NK-92 treated with Interleukin-12 subunit alpha and Interleukin-12 subunit beta, amount 100 ng/mL, for 24 hours (cell line): ENCODE measurements around the gene KRTCAP2.
"Not testable (repeated sequence)": the region's sequence is repeated elsewhere in the genome, so short reads cannot be mapped to it uniquely, and the experiment has no call there.

ENCODE experiments used
- DNase-seq: peaks from one replicate; lab custom pipeline; 2025; lab: John Stamatoyannopoulos, UW

The KRTCAP2 gene

GRCh38 chr1:155199792-155200191 is 26.7 kb upstream of the KRTCAP2 start:
- no peak for DNase-seq

DNA sequence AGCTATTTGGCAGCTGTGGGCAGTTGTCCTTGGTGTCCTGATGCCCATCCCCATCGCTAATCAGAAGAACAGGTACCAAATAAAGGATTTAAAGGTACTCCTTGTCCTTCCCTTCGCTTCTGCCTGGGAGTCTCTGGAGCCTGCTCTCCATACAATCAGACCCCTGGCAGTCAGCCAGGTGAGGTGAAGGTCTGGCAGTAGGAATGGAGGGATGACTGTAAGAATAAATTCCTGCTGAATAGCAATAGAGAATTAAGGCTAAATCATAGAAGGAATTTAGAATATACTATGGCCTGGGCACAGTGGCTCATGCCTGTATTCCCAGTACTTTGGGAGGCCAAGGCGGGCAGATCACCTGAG is 25.4 kb upstream of the KRTCAP2 start:
- no peak for DNase-seq

DNA sequence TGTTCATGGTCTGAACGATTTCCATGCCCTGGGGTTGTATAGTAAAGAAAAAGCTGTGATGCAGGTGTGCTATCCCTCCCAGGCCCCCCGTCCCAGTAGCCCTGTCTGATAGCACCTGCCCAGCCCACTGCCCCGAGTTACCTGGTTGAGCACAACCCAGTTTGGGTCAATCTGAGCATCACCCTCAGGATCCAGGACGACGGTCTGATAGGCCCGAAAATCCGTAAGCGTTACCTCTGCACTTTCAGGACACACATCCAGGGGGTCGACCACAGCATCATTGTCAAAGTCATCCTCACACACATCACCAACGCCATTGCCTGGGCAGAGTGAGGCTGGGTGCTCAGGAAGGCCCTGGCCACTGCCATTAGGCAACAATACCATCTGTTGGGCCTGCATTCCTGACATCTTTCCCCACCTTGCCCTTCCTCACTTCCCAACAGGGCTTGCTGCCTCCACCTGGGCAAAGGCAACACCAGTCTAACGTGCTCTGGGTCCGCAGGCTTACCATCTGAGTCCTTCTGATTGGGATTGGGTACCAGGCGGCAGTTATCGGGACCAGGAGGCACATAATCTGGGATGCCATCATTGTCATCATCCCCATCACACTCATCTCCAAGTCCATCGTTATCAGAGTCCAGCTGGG is 24.9 kb upstream of the KRTCAP2 start:
- DNase-seq = no peak

GRCh38 chr1:155196893-155197638 is 24.0 kb upstream of the KRTCAP2 start:
- DNase-seq = no peak

DNA sequence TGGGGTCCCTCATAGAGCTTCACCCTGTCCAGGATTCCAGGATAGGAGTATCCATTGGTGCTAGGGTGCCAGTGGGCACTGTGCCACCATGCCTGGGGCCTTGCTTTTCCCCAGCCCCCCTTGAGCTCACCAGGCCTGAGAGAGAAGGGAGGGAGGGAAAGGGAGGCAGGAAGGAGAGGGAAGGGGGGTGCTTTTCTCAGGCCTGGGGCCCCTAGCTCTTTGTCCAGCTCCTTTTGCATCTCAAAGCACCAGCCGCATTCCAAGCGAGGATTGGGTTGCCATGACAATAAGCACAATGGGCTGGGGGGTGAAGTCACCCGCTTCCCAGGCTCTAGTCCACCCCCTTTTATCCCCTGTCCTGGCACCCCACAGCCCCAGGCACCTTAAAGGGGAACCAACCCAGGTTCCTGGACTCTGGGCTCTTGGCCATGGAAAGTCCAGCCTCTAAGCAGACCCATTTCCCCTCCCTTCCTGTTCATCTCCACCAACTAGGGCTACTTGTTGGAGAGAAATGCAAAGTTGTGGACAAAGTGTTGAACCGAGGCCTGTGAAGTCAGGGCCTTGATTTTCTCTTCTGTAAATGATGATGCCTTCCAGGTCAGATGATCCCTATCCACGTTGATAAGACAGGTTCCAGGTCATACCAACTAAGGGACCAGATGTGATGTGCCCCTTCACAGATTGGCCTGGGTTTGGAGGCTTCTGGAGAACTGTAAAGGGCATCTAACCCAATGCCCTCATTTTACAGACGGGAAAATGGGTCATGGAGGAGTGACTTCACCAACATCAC is 23.2 kb upstream of the KRTCAP2 start:
- no peak for DNase-seq

DNA sequence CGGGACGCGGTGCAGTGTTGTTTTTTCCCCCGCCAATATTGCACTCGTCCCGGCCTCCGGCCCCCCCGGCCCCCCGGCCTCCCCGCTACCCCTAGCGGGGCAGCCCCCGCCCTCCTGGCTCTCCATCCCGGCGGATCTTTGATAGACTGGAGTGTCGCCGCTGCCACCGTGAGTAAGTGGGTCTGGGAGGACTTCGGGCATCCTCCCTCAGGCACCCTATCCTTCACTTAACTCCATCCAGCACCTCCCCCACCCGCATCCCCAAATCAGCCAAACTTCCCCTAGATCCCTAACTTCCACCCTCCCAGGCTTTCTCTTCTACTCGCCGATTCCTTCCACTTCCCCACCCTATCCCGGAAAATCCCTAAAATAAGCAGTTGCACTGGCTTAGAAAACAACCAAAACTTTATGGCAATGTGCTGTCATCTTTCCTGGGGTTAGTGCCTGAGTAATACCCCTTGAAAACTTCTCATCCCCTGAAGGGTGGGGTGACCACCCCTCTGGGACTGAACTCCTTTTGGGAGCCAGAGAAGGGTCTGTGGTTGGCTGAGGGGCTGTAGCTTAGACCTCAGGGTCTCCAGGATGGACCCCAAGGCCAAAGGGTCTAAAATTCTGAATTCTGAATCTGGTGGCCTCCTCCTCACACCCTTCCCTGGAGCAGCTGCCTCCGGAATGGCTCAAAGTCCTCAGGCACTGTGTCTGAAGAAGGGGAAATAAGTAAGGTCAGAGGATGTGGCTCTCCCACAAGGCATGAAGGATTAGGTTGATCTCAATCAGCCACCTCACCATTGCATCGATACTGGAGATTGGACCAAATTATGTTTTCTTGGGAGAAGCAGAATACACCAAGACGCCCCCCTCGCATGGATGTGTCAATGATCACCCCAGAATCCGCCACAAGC is 22.3 kb upstream of the KRTCAP2 start:
- no peak for DNase-seq

GRCh38 chr1:155193991-155194240 is 20.8 kb upstream of the KRTCAP2 start:
- not testable (repeated sequence) for DNase-seq

DNA sequence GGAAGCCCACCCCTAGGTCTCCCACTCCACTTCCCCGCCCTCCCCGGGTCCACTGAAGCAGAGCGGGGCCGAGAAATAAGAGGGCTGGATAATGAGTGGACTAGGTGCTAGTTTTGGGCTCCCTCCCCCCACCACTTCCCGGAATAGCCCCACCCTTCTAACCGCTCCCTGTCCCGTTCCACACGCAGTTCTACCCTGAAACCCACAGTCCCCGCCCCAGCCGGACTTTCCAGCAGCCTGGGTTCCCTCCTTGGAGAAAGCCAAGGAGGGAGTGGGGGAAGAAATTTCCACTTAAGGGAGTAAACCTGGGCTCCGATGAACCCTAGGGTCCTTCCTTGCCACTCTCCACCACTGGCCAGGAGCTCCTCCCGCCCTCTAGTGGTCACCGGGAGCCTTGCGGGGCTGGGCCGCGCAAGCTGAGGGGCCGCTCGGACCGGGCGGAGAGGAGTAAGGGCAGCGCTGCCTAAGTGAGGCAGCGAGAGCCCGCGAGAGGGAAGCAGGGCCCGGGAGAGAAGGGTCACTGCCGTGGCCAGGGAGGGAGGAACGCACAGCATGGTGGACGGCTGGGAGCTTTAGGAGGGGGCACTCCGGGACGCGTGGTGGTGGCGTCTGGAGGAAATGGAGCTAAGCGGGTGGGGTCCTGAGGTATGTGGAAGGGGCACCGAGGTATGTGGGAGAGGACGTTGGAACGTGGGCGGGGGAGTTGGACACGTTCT is 20.3 kb upstream of the KRTCAP2 start:
- peak; percentile 21 for DNase-seq

DNA sequence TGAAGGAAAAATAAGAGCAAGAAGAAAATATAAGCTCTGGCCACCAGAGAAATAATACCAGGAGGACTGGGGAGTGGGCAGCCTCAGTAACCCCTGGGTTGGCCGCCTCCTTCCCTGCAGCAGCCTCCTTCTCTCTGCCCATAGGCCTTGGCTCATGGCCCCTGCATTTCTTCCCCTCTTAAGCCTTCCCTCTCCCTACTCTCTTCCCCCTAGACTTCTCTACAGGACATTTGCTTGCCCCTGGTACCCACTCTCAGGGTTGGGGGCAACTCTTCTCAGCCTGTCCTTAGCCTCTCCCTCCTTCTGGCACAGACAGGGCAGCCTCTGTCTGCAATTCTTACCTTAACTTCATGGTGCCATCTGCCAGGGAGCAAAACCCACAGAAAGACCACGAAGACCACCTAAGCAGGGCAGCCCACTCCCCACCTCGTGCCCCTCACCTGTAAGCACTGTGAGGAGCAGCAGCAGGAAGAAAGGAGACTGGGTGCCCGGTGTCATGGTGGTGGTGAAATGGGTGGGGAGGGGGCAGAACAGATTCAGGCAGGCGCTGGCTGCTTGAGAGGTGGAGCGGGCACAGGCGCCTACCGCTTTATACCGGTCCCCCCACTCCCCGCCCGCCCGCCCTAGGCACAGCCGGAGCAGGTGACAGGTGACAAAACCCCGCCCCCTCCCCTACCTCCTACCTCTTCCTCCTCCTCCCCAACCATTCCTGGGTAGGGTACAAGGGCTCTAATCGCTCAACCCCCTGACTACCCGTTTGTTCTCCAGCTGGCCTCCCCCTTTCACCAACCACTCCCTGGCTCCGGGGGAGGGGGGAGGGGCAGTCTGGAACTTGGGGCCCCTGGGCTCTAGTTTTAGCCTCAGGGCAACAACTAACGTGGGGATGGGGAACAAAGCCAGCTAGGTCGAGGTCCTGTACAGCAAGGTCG is 19.5 kb upstream of the KRTCAP2 start:
- DNase-seq = no peak

- DNase-seq = no peak
These were observed 18.8 kb upstream of the KRTCAP2 start for GRCh38 chr1:155191904-155192303.

- not testable (repeated sequence) for DNase-seq
These were observed 16.8 kb upstream of the KRTCAP2 start for GRCh38 chr1:155189926-155190325.

DNA sequence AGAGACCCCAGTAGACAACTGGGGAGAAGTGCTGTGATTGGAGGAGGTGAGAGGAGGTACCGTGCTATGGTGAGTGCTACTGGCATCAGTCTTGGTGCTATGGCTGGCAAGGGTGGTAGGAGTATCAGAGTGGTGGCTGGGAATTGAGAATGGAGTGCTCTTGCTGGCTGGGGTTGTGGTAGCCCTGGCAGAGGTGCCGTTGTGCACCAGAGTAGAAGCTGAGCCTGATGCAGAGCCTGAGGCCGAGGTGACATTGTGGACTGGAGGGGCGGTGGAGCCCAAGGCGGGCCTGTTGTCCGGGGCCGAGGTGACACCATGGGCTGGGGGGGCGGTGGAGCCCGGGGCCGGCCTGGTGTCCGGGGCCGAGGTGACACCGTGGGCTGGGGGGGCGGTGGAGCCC is 15.2 kb upstream of the KRTCAP2 start:
- DNase-seq = no peak

DNA sequence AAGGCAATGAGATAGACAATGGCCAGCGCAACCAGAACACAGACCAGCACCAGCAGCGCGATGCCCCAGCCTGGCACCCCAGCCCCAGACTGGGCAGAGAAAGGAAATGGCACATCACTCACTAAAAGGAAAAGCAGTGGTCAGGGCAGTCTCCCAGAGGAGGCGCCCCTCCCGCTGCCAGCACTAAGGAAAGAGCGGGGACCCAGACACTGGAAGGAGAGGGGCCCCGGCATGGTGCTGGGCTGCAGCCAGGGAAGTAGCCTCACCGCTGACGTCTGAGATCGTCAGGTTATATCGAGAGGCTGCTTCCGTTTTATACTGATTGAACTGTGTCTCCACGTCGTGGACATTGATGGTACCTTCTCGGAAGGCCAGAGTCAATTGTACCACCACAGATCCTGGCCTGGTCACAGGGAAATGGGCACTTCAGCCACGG is 14.4 kb upstream of the KRTCAP2 start:
- no peak for DNase-seq

DNA sequence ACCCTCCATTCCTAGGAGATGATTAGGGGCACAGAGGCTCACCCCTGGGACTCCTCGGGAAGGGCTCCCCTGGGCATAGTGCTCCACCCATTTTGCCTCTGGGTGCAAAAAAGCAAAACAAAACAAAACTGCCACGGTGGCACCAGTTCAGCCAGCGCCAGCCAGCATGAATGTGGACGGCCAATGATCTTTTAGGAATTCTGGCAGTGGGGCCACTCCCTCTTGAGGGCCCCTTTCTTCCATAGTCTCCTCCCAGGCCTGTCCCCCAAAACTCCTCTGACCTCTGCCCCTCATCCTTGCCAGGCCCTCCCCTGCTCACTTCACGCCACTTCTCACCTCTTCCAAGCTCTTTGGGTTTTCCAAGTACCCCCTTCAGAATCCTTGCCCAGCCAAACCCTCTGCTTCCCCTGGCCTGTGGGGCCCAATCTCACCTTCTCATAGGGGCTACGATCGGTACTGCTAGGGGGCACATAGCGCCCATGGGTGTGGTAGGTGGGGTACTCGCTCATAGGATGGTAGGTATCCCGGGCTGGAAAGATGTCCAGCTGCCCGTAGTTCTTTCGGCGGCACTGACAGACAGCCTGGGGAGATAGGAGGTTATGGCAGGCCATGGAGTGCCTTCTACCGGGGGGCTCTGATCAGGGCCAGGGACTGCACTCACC is 13.8 kb upstream of the KRTCAP2 start:
- DNase-seq = no peak

DNA sequence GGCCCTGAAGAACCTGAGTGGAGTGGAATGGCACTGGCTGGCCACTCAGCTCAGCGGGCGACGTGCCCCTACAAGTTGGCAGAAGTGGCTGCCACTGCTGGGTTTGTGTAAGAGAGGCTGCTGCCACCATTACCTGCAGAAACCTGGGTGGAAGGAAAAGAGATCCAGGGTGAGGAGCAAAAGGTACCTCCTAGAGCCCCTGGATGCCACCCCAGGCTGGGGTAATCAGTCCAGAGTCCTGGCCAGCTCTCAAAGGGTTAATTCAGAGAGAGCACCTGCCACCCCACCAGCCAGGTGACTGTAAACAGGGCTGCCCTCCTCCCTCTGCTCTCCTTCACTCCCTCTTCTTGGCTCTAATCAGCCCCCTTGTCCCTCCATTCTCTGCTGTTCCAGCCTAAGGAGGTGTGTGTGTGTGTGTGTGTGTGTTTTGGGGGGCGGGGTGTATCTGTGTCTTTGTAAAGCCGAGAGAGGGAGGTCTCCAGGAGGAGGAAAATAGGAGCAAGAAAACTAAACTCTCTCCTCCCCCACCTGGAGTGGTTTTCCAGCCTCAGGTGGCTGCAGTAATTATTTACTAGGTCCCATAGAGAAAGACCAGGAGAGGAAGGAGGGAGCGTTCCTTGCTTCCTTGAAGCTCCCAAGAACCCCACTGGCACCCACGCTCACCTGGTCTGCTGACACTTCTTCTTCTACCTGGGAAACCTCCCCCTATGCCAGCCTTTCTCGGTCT is 13.1 kb upstream of the KRTCAP2 start:
- no peak for DNase-seq

- no peak for DNase-seq
These were observed 12.6 kb upstream of the KRTCAP2 start for GRCh38 chr1:155185783-155186066.

- no peak for DNase-seq
These were observed 12.0 kb upstream of the KRTCAP2 start for GRCh38 chr1:155184835-155185782.

DNA sequence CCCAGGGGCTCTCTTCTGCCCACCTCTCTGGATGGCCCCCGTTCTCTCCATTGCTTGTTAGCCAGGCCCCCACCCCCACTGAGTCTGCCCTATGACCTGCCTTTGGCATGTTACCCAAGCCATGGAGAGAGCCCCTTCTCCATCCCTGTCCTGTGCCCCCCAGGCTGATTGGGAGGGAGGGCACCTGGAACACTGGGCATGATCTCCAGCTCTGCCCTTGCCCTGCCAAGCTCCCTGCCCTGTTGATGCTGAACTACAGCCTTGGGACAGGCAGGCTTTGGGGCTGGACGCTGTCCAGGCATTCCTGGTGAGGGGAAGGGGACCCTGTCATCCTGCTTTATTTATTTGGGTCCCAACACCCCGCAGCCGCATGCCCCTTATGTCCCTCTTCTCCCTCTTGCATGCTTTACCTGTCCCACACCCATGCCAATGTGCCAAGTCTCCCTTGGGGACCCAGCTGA is 11.3 kb upstream of the KRTCAP2 start:
- DNase-seq = no peak
